HG02571 (cell line): ENCODE results near the gene HRAS.
"Not testable (repeated sequence)": the region's sequence is repeated elsewhere in the genome, so short reads cannot be mapped to it uniquely, and the experiment has no call there.

Experiments
- ATAC-seq: cut with Tn5 transposase; IDR thresholded peaks from one replicate; pipeline ENCODE4 v1.9.1; 2021; ENCODE audit warnings: mild to moderate bottlenecking, moderate library complexity; ENCODE audit not compliant: unreplicated experiment

HRAS gene

GRCh38 chr11:534396-535209 lies 773 bp downstream of the HRAS start:
- ATAC-seq: no peak

- no peak for ATAC-seq
These were observed 1.6 kb downstream of the HRAS start for GRCh38 chr11:533586-534395.

- no peak for ATAC-seq
These were observed 2.3 kb downstream of the HRAS start for GRCh38 chr11:532986-533585.

- no peak for ATAC-seq
These were observed 2.8 kb downstream of the HRAS start for GRCh38 chr11:532527-532985.

GRCh38 chr11:531919-532526 lies 3.4 kb downstream of the HRAS start:
- no peak for ATAC-seq

GRCh38 chr11:530960-531831 lies 4.2 kb downstream of the HRAS start:
- no peak for ATAC-seq

- ATAC-seq: no peak
These were observed 5.5 kb downstream of the HRAS start for GRCh38 chr11:529728-530411.

- no peak for ATAC-seq
These were observed 6.3 kb downstream of the HRAS start for GRCh38 chr11:528815-529727.

- ATAC-seq: no peak
These were observed 7.1 kb downstream of the HRAS start for GRCh38 chr11:528166-528814.

GRCh38 chr11:526192-526591 lies 9.2 kb downstream of the HRAS start:
- no peak for ATAC-seq

- ATAC-seq: no peak
These were observed 14.1 kb downstream of the HRAS start for GRCh38 chr11:521177-521688.

- no peak for ATAC-seq
These were observed 14.8 kb downstream of the HRAS start for GRCh38 chr11:520428-521176.

GRCh38 chr11:518463-519202 lies 16.7 kb downstream of the HRAS start:
- ATAC-seq: no peak

- ATAC-seq: not testable (repeated sequence)
These were observed 18.3 kb downstream of the HRAS start for GRCh38 chr11:516918-517685.

GRCh38 chr11:516400-516799 lies 19.0 kb downstream of the HRAS start:
- no peak for ATAC-seq

GRCh38 chr11:515131-515530 lies 20.2 kb downstream of the HRAS start:
- no peak for ATAC-seq
